ENCODE data around the gene ADGRV1.

Gene ADGRV1

DNA sequence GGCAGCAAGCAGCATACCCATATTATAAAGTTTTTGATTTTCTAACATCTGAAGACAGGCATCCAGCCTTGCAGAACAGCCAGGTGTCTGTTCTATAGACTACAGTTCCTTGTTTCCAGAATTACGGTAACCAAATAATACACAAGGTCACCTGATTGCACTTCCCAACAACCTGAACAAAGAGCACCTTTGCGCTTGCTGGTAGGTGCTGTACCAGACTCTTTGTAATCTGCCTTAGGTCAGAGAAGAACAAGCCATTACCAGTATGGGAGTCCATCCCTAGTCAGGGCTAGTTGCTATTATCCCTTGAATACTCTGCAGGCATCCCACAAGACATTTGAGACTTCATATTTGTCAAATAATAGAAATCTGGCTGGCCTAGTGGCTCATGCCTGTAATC, 568.3 kb downstream of the ADGRV1 start:
- no peak for DNase-seq

DNA sequence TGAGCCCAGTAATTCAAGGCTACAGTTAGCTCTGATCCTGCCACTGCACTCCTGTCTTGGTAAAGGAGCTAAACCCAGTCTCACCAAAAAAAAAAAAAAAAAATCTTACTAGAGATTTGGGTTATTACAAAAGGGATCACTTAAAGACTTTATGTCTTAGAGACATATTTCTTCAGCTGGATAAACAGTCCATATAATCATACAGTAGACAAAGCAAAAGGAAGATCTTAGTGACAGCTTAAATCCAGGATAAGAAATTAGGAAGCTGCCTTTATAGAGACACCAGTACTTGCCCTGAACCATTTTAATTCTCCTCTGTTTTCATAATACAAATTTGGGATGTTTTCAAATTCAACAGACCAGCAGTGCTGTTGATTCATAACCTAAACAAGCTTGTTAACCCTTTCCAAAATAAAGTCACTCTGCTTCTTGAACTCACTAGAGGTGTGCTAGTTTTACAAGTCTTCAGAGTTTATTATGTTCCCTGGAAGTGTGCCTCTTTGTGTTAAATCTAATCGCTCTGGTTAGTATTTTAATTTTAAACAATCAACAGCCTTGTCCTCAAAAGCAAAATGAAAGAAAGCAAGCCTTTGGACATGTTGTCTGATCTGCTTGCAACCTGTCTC, 569.0 kb downstream of the ADGRV1 start:
- no peak for DNase-seq

DNA sequence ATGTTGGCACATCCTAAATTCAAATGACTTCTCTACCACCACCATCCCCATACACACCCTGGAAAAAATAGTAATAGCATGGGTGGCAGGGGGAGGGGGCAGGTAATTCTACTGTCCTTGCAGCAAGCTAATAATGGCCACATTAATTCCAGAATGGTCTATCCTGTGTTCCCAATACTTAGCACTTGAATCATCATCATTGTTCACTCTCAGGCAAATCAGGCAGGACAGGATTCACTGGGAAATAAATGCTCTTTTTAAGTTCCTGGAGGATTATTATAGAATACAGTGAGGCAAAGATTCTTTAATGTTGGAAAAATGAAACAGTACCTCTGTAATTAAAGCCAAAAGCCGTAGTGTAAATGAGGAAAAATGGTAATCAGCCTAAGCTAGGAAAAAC, 570.0 kb downstream of the ADGRV1 start:
- no peak for DNase-seq

DNA sequence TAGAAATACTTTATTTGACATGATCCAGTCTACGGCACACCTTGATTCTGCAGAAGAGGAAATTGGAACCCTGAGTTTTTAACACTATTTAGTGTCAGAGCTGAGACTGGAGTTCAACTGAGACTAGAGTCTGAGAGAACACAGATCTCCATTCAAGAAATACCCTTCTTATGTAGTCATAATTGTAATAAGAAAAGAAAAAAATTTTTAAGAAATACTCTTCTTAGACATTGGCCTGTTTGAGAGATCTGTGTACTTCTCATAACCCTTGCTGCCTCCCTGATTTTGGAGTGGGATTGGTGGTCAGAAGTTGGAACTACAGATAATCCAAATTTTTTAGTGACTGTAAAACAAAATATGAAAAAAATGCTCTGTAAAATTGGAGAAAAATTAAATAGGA, 571.2 kb downstream of the ADGRV1 start:
- no peak for DNase-seq

DNA sequence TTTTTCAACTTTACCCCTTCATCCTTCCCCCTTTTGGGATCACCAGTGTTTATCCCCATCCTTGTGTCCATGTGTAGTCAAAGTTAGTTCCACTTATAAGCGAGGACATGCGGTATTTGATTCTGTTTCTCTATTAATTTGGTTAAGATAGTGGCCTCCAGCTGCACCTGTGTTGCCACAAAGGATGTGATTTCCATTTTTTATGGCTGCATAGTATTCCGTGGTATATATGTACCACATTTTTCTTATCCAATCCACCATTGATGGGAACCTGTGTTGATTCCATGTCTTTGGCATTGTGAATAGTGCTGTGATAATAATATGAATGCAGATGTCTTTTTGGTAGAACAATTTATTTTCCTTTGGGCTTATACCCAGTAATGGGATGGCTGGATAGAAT, 572.2 kb downstream of the ADGRV1 start:
- DNase-seq = no peak

DNA sequence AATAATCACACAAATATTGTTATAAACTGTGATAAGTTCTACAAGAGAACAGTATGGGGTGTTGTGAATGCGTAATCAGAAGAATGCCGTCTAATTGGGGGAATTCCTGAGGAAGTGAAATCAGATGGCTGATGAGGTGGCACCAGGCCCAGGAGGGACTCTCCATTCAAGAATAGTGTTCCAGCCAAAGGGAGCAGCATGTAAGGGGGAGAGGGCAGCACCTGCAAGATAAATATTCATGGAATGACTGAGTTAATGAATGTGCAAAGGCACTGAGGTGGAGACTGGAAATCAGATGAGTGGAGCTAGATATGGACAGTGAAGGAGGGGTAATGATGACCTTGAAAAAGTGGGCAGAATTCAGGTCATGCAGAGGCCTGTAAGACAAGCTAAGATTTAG, 574.0 kb downstream of the ADGRV1 start:
- no peak for DNase-seq

DNA sequence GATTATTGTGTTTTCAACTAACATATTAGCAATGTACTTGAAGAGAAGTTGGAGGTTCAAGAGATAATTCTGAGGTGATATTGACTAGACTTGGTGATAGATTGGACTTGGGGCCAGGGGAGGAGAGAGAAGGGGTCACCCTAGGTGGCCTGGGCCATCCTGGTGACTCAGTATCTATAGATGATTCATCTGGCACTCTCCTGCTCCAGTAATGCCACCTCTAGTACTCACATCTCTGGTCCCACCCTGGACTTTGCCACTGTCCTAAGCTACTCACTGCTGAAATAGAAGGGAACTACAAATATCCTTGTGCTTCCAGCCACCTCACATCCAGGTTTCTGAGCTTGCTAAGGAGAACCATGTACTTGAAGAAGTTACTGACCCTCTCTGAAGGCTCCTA, 574.6 kb downstream of the ADGRV1 start:
- DNase-seq = no peak

DNA sequence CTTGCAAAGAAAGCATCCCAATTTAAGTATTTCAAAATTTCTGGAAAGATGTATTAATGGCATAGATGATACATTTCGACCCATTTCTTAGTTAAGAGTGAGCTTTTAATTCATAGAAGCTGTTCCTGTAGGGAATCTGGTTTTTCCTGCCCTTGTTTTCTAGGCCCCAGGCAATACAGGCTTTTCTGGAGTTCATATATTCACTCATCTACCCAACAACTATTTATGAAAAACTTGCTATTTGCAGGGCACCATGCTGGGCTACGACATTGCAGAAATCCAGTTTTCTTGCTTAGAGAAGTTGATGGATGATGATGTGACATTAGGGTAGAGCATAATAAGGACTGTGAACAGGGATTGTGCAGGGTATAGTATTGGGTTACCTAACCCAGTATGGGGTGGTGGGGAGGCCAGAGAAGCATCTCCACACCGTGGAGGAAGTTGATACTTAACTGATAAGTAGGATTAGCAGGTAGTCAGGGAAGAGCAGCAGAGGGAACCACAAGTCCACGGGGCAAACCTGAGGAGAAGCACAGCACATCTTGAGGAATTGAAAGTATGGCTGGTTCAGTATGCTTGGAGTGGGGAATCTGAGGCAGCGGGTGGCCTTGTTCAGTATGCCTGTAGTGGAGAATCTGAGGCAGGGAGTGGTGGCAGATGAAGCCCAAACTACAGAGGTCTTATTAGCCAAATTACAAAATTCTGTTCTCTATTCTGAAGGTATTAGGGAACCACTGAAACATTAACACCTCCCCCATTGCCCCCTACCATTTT, 577.1 kb downstream of the ADGRV1 start:
- DNase-seq = no peak

DNA sequence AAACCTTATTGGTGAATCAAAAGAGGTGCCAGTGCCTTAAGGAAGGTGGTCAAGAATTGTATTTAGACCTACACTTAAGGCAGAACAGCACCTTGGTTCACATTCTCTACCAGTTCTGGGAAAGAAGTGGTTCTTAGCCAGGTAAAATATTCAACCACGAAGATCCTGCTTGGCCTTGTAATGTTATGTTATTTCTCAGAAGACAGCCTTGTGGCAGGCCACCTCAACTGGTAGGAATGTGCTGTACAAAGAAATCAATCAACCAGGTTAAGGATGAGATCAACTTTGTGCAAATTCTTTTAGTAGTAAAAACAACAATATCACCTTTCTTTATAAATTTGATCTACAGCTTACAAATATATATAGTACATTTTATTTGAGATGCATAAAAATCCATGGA, 577.7 kb downstream of the ADGRV1 start:
- DNase-seq = no peak

DNA sequence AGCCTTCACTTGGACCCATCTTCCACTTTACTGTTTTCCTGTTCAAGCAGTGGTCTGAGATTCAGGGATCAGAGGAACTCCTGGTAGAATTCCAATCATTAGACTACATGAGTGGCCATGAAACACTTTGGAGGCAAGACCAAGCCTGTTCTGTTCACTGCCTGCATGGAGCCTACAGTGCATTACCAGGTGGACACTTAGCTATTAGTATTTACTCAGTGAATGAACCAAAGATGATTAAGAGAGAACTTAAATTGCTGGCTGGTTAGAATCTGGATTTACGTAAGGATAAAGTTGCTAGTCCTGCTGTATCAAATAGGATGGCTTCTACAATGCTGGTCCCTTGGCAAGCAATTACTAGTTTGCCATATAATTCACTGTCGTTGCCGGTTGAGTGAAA, 579.0 kb downstream of the ADGRV1 start:
- no peak for DNase-seq

DNA sequence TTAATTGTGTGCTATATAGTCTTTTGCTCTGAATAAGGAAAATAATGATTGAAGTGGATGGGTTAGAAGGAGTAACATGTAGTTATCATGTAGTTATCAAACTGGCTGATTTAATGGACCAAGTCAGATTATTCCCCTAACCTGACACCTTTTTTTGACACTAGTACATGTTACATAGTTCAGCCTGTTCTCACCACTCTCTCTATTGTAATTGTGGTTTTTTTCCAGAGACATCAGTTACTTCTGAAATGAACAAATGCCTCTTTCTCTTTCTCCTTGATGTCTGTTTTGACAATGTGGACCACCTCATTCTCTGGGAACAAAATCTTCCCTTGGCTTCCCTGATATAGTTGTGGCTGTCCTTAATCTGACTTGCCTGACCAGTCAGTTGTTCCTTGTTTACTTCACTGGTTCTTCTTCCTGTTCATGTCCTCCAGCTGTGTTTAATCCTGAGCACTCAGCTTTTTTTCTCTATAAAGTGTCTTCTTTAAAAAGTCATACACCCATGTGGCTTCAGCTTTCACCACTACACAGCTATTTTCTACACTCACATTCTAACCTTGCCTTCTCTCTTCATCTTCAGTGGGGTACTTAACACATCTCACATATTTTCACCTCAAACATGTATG, 581.1 kb downstream of the ADGRV1 start:
- DNase-seq = no peak

DNA sequence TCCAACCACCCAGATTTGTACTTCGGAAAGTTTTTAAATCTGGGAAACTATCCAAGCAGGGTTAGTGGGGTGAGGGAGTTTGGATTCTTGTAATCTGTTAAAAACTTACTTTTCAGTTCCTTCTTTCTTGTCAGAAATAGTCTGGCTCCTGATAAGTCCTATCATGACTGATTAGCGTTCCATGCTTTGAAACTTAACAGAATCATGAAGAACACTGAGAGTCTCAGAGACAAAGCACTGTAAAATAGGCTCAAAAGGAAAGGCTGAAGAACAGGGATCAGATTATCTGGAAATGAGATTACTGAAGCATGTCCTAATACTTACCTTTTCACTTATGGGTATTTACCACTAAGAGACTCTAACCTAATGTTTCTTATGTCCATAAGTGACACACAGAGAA, 582.1 kb downstream of the ADGRV1 start:
- no peak for DNase-seq

DNA sequence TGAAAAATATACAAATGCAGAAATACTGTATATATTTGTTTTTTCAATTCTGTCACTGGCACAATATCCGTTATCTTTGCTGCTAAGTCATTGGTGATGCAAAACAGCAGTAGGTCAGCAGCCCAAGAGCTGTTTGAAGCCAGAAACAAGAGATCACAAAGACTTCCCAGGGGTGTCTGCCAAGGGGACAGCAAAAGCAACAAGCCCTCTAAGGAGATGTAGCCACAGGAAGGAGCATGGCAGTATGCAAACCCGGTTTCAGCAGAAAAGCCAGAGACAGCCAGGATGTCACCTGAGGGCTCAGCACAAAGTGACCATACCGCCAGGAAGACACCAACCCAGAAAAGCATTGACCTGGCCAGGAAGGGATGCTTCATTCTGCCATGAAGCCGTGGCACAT, 583.0 kb downstream of the ADGRV1 start:
- DNase-seq = no peak

DNA sequence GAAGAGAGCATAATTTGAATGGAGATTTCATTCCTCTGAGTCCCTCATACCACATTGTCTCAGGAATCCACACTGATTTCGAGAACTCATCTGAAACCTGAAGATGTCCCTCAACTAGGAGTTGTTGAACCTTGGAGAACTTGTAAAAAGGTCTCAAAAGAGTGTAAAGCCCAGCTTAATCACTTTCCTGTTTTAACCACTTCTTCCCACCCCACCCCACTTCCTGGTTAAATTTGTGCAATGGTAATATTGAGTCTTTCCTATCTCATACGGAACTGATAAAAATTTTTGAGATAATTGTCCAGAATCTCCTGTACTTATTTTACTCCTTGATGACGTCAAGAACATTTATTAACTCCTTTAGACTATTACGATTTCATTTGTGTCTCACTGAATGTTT, 583.8 kb downstream of the ADGRV1 start:
- DNase-seq = no peak

DNA sequence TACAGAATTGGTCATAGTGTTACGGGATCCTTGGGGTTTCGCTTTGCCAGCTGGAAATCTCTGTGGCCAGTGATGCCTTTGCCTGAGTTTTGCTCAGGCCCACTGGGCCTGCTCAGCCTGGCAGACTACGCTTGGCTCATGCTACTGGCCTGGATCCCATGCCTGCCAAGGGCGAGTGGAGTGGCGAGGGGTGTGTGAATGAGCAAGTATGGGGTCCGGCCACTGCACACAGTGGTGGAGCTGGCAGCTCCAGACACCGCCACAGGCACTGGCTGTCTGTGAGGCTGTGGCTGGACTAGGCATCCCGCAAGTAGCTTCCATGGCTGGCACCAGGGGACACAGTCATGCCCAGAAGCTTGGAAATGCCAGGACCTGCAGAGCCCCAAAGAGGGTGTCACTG, 584.2 kb downstream of the ADGRV1 start:
- DNase-seq = no peak

DNA sequence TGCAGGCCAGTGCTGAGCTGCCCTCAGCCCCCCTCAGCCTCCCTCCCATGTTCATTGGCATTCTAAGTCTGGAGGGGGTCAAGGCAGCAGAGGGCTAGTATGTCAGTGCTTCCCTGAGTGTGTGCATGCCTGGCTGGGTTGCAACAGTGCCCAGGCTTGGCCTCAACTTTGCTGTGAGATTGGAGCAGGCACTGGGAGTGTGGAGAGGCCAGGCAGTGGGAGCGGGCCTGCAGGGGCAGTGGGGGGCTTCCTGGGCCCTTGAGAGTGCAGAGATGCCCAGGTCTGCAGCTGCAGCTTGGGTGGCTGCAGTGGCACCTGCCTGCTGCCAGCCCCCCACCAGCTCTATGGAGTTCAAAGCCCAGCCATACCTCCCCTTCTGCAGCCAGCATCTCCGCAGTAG, 585.2 kb downstream of the ADGRV1 start:
- no peak for DNase-seq

DNA sequence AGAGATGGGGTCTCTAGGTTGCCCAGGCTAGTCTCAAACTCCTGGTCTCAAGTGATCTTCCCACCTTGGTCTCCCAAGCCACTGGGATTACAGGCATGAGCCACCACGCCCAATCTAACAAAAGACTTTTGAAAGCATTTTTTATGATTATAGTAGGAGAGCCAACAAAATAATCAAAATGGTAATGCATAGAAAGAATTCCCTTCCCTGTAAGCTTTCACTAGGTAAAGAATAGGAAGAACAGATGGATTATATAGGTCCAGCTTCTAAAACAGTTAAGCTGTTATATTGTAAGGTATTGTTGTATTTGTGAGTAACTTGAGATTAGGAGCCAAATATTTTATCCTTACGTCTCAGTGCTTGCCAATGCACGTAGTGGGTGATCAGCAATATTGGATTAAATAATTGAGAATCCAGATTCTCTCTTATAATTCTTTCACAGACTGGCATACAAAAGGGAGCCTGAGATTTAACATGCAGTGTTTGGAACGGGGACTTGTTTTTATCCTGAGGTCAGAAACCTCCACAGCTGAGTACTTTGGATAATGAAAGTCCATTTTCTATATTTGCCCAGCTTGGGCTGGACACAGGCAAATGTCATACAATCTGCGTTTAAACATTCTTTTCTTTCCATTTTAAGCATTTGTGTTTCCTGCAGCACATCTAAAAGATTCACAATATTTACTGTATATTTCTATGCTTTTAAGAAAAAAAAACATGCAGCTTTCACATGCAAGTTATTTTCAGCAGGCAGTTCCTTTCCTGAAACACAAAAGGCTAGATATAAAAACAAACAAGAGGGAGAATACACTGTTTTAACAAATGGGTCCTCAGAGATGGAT, 586.1 kb downstream of the ADGRV1 start:
- no peak for DNase-seq

DNA sequence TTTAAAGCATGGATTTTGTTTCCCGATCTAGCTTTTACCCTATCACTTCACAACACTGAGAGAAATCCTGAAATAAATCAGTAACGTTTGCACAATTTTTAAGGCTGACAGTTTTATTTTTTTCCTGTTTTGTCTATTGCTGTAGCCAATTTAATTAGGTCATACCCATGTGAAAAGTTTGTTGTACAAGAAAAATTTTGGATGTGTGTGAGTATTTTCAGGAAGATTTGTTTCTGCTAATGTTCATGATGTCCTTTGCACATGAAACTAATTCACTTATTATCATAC, 586.7 kb downstream of the ADGRV1 start:
- no peak for DNase-seq

DNA sequence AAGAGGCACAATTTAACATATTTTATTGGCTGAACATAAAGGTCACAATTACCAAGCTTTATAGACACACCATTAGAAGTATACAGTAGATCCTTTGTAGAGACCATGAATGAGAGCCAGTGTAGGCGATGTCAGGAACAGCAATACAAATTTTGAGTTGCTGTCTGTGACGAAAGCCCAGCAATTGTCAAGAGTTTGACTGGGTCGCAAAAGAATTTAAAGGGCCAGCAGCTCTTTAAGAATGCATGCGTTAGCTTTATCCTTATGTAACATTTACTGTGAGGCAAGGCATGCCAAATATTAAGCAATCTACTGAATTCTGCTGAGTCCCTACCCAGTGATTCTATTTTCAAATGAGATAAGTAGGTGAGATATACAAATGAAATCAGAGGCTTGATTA, 587.6 kb downstream of the ADGRV1 start:
- DNase-seq = no peak

DNA sequence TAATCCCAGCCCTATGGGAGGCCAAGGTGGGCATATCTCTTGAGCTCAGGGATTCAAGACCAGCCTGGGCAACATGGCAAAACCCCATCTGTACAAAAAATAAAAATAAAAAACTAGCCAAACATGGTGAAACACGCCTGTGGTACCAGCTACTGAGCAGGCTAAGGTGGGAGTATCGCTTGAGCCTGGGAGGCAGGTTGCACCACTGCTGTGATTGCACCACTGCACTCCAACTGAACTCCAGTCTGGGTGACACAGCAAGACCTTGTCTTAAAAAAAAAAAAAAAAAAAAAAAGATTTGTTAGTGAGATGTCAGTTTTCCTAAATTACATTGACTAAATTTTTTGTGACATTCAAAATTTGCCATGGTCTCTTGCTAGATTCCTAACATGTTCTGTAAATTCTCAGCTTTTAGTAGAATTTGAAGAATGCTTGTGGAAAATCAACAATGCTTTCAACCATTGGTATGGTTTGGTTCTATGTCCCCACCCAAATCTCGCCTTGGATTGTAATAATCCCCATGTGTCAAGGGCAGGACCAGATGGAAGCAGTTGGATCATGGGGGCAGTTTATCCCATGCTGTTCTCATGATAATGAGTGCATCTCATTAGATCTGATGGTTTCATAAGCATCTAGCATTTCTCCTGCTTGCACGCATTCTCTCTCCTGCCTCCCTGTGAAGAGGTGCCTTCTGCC, 588.5 kb downstream of the ADGRV1 start:
- DNase-seq = no peak

DNA sequence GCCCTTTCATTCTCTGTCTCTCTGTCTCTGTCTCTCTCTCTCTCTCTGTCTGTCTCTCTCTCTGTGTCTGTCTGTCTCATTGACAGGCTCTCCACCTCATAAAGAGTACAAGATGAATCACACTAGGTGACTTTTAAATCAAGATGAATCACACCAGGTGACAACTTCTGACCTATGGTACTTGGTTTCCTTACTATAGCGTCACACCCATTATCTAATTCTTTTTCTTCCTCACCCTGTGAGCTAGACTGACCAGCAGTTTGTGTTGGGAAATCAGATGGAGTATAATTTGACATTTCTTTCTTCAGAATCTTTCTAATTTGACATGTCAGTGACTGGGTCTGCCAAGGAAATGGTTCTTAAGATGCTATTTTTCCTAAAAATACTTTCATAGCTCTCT, 591.6 kb downstream of the ADGRV1 start:
- no peak for DNase-seq

DNA sequence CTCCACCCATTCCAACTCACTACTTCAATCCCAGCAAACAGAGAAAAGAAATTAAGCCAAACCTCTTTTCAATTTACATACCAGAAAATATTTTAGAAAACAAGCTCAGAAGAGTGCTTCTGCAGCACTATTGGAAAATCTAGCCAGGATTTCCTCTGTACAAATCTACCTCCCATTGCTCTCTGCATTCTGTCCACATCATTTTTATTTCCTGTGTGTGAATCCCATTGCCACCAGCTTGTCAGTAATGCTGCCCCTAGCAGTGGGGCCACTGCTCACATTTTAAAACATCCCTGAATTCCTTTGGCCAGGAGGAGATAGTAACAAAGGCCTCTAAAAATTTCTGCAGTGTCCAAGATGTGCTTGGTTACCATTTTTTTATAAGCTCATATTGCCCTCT, 592.0 kb downstream of the ADGRV1 start:
- no peak for DNase-seq

DNA sequence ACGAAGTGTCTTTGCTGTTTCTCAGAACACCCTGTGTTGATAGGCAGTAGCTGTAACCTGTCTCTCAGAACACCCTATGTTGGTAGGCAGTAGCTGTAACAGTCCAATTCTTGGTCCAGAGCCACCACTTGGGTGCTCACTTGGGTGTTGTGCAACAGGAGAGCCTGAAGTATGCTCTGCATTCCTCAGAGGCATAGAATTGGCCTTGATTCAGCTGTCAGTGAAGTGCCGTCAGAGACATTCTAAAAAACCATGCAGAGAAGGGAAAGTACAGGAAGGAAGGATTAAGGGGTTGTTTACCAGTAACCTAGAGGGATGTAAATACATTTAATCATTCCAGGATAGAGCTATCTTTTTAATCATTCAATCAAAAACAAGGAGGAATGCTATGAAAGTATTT, 593.4 kb downstream of the ADGRV1 start:
- DNase-seq = no peak
